Measurements from ENCODE around the gene SLC4A5.

GRCh38 chr2:74199275-74199701 is 143.9 kb downstream of the SLC4A5 start:
- TF ChIP-seq, protein P1, sequence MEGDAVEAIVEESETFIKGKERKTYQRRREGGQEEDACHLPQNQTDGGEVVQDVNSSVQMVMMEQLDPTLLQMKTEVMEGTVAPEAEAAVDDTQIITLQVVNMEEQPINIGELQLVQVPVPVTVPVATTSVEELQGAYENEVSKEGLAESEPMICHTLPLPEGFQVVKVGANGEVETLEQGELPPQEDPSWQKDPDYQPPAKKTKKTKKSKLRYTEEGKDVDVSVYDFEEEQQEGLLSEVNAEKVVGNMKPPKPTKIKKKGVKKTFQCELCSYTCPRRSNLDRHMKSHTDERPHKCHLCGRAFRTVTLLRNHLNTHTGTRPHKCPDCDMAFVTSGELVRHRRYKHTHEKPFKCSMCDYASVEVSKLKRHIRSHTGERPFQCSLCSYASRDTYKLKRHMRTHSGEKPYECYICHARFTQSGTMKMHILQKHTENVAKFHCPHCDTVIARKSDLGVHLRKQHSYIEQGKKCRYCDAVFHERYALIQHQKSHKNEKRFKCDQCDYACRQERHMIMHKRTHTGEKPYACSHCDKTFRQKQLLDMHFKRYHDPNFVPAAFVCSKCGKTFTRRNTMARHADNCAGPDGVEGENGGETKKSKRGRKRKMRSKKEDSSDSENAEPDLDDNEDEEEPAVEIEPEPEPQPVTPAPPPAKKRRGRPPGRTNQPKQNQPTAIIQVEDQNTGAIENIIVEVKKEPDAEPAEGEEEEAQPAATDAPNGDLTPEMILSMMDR (IDR thresholded peaks at IDR 0.05) = no peak
- TF ChIP-seq TAF1 (IDR thresholded peaks at IDR 0.05; ENCODE audit: borderline replicate concordance, low read depth, low read length) = no peak
- no peak for TF ChIP-seq USF2 (IDR thresholded peaks at IDR 0.05; ENCODE audit: borderline replicate concordance, low read depth, low read length)
- TF ChIP-seq FOXM1 (IDR thresholded peaks at IDR 0.05; ENCODE audit: low read depth) = no peak
- no peak for TF ChIP-seq POLR2AphosphoS5 (IDR thresholded peaks at IDR 0.05; ENCODE audit: low read depth, low read length)
- TF ChIP-seq REST (IDR thresholded peaks at IDR 0.05; ENCODE audit: low read depth, low read length) = no peak
- TF ChIP-seq CHD2 (IDR thresholded peaks at IDR 0.05; ENCODE audit: low read length, partially characterized antibody) = no peak
